Heart left ventricle (tissue), 16 donors: ENCODE data around the gene MITF. TPM values are rescaled to one million over a fixed set of nuclear protein-coding genes. Genes with fewer than 3 reads are reported as not detected.

ENCODE experiments used
- ATAC-seq, 4 donors: fragments of 200-7000 bp; cut with Tn5 transposase; one replicate each; pipeline ENCODE4 v1.9.1; 2020 to 2022; ENCODE audit warnings: moderate library complexity in 4 of 4, mild to moderate bottlenecking in 3 of 4, moderate number of reproducible peaks in 1 of 4
- DNase-seq, 5 donors: peaks; one replicate each; pipeline ENCODE4 v3.0.0-alpha.2; 2020
- H3K27ac ChIP-seq, 12 donors: fragments of 200-600 bp; sonication (generic) in 4 of 12; one replicate each; pipeline versions ENCODE4 v1.5.0 to v1.8.0; 2016 to 2022; ENCODE audit warnings: mild to moderate bottlenecking in 2 of 12
- H3K27me3 ChIP-seq, 9 donors: fragments of 200-600 bp; sonication (generic) in 2 of 9; one replicate each; pipeline versions ENCODE4 v1.5.1 to v1.8.0; 2016 to 2022; ENCODE audit warnings: mild to moderate bottlenecking in 3 of 9
- H3K36me3 ChIP-seq, 9 donors: fragments of 200-600 bp; sonication (generic) in 2 of 9; one replicate each; pipeline versions ENCODE4 v1.5.0 to v1.8.0; 2018 to 2022; ENCODE audit warnings: mild to moderate bottlenecking in 2 of 9
- H3K4me1 ChIP-seq, 12 donors: fragments of 200-600 bp; sonication (generic) in 4 of 12; one replicate each; pipeline versions ENCODE4 v1.5.0 to v1.8.0; 2016 to 2022; ENCODE audit warnings: mild to moderate bottlenecking in 3 of 12
- H3K4me3 ChIP-seq, 12 donors: fragments of 200-600 bp; sonication (generic) in 4 of 12; one replicate each; pipeline versions ENCODE4 v1.5.0 to v1.8.0; 2017 to 2022; ENCODE audit warnings: mild to moderate bottlenecking in 9 of 12, moderate library complexity in 4 of 12
- H3K9me3 ChIP-seq, 12 donors: fragments of 200-600 bp; sonication (generic) in 4 of 12; one replicate each; pipeline versions ENCODE4 v1.5.0 to v1.8.0; 2016 to 2022; ENCODE audit warnings: mild to moderate bottlenecking in 1 of 12
- POLR2A ChIP-seq, 2 donors: fragments of 450-650 bp; IDR thresholded peaks; one replicate each; pipeline ENCODE4 v1.6.1; 2017; ENCODE audit warnings: antibody characterized with exemption in 2 of 2, mild to moderate bottlenecking in 2 of 2, moderate library complexity in 2 of 2
- WGBS, 4 donors: extraction: QIAGEN DNeasy Blood & Tissue Kit in 2 of 4; methylation state at CpG; one replicate each; pipeline versions ENCODE4 v1.1.5 to v1.1.7; 2013 to 2018; 5-methylcytosine and 5-hydroxymethylcytosine counted together
- intact Hi-C, 10 donors: fragments of 100-400 bp; cut with DNase I; formaldehyde crosslinking; loops; one replicate each; pipeline versions ENCODE4 v1.11.1 to v1.14.2; 2022
- polyA plus RNA-seq, 2 donors: library from polyadenylated mRNA; stranded (reverse); fragments of 200-250 nt; gene quantifications; one replicate each; pipeline ENCODE4 v1.2.3, GENCODE V29; 2013
- total RNA-seq, 9 donors: library from RNA; depleted of rRNA in 2 of 9; stranded (reverse); fragments of >200 nt in 2 of 9; fragmentation: NEBNext Ultra II Directional in 3 of 9; extraction: Animal tissue kit (Norgen Biotek cat#: 25700) in 3 of 9; gene quantifications; one replicate each; pipeline versions ENCODE4 v1.1.0 to v1.2.4, GENCODE V29; 2016 to 2023
- TF ChIP-seq, protein P1 (sequence below), 12 donors: fragments of 200-600 bp; sonication (generic) in 4 of 12; IDR thresholded peaks; one replicate each; pipeline versions ENCODE4 v1.5.0 to v1.8.0; 2018 to 2022; ENCODE audit warnings: antibody characterized with exemption in 12 of 12, mild to moderate bottlenecking in 5 of 12
- donor health status: ischemic (EF 13 %, LVEDD 7.1; RV severe dilation, severe dysfunction).
- donor health status: healthy with polysubstance abuse.
- donor health status: DM: no; HTN: yes; CAD: no.
- donor health status: DM: no; HTN: no; CAD: no.
- donor health status: ischemic (EF 25% LVEDD 6.9; RV normal size, moderate dysfunction).
- donor health status: ischemic (EF 25% LVEDD 5.7; RV mildly dilated, moderate dysfunction).
- donor health status: healthy.
- donor health status: DM: yes; HTN: yes; CAD: no.
- donor health status: ischemic (EF 35%, LVEDD 5.7; RV mildly dilated, moderate dysfunction).
- donor health status: nonischemic (EF 11% LVEDD 7.7; RV severe dilation, severe dysfunction).
- donor health status: DM: yes; HTN: yes; CAD: no.
- donor health status: PGD.
- donor health status: ischemic (EF 29% LVEDD 5.4; RV normal size, mild dysfunction).
- donor health status: nonischemic (EF 23%, LVEDD 6.1; RV moderate dilation, normal function).

Gene MITF
- total and polyA plus RNA-seq, 11 donors = 17.9 to 114 (median 81.1) TPM

DNA sequence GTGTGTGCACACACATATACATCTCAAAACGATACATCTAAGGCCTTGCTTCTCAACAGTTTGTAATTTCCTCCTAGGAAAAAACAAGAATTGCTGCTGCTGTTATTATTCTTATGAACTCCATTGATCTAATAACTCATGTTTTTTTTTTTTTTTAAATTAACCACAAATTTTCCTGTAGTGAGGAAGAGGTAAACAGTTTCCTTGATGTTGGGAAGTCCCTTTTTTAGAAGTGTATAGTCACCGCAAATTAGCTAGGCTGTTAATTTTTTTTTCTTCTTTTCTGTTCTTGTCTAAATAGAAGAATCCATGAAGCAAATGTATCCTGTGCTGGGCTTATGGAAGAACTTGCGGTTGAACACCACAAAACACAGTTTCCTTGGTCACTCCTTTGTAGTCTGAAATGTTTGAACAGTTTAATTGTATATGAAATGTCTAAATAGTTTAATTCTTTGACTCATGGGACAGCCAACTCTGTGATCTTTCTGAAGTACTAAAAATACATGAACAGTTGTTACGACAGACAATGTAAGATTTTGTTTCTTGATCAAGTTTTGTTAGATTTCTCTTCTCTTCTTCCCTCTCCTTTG is 64.5 kb downstream of the MITF start:
- no peaks in the 10 kb centered on the region for H3K36me3 ChIP-seq
- H3K4me3 ChIP-seq = no peak overlapping the region
- H3K4me1 ChIP-seq = peaks cover 0 to 18% (median 1%) of the 10 kb centered on the region in 12 donors
- intact Hi-C loops = no loop called here
- no peak overlapping the region for H3K27ac ChIP-seq
- DNase-seq (no peak), ATAC-seq (no peak)
- H3K27me3 ChIP-seq = no peaks in the 10 kb centered on the region
- 69 to 85% (median 79%) methylated on average over 4 of the region's 4 CpGs for WGBS, 4 donors
- TF ChIP-seq, protein P1, sequence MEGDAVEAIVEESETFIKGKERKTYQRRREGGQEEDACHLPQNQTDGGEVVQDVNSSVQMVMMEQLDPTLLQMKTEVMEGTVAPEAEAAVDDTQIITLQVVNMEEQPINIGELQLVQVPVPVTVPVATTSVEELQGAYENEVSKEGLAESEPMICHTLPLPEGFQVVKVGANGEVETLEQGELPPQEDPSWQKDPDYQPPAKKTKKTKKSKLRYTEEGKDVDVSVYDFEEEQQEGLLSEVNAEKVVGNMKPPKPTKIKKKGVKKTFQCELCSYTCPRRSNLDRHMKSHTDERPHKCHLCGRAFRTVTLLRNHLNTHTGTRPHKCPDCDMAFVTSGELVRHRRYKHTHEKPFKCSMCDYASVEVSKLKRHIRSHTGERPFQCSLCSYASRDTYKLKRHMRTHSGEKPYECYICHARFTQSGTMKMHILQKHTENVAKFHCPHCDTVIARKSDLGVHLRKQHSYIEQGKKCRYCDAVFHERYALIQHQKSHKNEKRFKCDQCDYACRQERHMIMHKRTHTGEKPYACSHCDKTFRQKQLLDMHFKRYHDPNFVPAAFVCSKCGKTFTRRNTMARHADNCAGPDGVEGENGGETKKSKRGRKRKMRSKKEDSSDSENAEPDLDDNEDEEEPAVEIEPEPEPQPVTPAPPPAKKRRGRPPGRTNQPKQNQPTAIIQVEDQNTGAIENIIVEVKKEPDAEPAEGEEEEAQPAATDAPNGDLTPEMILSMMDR (IDR thresholded peaks at IDR 0.05) = no peak
- TF ChIP-seq POLR2A (IDR thresholded peaks at IDR 0.05) = no peak
- H3K9me3 ChIP-seq = peaks cover 0 to 4% (median 0%) of the 10 kb centered on the region in 12 donors

DNA sequence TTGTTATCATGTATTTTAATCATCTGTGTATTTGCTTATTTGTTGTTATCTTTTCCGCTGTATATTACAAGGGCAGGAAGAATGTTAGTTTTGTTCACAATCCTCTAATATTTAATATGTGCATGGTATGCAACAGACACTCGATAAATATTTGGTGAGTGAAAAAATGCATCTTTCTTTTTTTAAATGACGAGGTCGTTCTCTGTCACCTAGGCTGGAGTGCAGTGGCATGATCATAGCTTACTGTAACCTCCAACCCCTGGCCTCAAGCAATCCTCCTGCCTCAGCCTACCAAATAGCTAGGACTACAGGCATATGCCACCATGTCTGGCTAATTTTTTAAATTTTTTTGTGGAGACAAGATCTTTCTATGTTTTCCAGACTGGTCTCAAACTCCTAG is 66.2 kb downstream of the MITF start:
- Histone ChIP-seq H3K4me3 (no peak overlapping the region), H3K9me3 (no peaks in the 10 kb centered on the region), H3K36me3 (no peaks in the 10 kb centered on the region), H3K4me1 (peaks cover 0 to 12% (median 4%) of the 10 kb centered on the region in 12 donors), H3K27ac (no peak overlapping the region), H3K27me3 (no peaks in the 10 kb centered on the region)
- intact Hi-C loops = no loop called here
- ATAC-seq = no peak
- 83 to 95% (median 88%) methylated on average over 4 of the region's 4 CpGs for WGBS, 4 donors
- TF ChIP-seq POLR2A (IDR thresholded peaks at IDR 0.05) = no peak
- TF ChIP-seq, protein P1 (IDR thresholded peaks at IDR 0.05) = no peak
- DNase-seq = no peak

DNA sequence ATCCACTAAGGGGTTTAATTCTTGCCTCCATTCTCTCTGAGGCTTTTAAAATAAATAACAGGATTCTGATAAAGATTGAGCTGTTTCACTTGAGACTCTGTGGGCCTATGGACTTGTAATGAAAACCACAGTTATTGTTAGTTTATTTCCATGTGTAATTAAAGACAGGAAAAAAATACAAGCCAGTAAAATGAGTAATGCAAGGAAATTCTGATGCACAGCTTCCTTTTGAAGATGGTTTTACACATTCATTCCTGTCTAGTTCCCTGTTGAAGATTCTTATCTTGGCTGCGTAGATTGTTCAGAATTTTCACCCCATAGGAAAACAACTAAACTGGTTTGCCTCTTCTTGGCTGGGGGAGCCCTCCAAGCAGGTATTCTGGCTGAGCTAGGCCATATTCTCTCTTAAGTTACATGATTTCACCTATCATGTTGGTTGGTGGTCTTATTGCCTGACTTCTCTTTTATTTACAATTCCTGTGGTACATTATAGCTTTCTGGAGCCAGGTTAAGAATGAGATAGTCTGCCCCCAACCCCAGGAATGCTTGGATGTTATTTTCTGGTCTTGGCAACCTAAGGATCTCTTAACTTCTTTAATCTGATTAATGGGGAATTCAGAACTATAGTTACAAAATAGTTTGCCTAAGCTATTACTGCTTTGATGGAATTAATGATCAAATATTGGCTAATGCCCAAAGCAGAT is 67.6 kb downstream of the MITF start:
- WGBS, 4 donors = 81 to 93% (median 84%) methylated on average over 1 of the region's 1 CpG
- DNase-seq = no peak
- TF ChIP-seq, protein P1 (IDR thresholded peaks at IDR 0.05) = no peak
- TF ChIP-seq POLR2A (IDR thresholded peaks at IDR 0.05) = no peak
- Histone ChIP-seq H3K4me3 (no peak overlapping the region), H3K27ac (no peak overlapping the region), H3K36me3 (no peaks in the 10 kb centered on the region), H3K4me1 (peaks cover 0 to 26% (median 10%) of the 10 kb centered on the region in 12 donors), H3K27me3 (no peaks in the 10 kb centered on the region), H3K9me3 (no peaks in the 10 kb centered on the region)
- intact Hi-C loops = no loop called here
- no peak for ATAC-seq

- peaks cover 2 to 34% (median 14%) of the 10 kb centered on the region in 12 donors for H3K4me1 ChIP-seq
- 83 to 99% (median 90%) methylated on average over 1 of the region's 1 CpG for WGBS, 4 donors
These were observed 68.4 kb downstream of the MITF start for GRCh38 chr3:69807674-69808073.

More at GRCh38 chr3:69807674-69808073, 68.4 kb downstream of the MITF start:
- DNase-seq (no peak), ATAC-seq (no peak)
- no peak overlapping the region for H3K4me3 ChIP-seq
- H3K27ac ChIP-seq = no peak overlapping the region
- intact Hi-C loops = no loop called here
- no peaks in the 10 kb centered on the region for H3K36me3 ChIP-seq
- H3K9me3 ChIP-seq = no peaks in the 10 kb centered on the region
- TF ChIP-seq, protein P1 (IDR thresholded peaks at IDR 0.05) = no peak
- no peak for TF ChIP-seq POLR2A (IDR thresholded peaks at IDR 0.05)
- H3K27me3 ChIP-seq = no peaks in the 10 kb centered on the region
